ENCODE measurements around the gene MPHOSPH9.

GRCh38 chr12:123108682-123109066 is 124.3 kb downstream of the MPHOSPH9 start:
- TF ChIP-seq CTCF (IDR thresholded peaks at IDR 0.05; ENCODE audit: insufficient read depth, low read length) = no peak
- no peak for TF ChIP-seq POLR2AphosphoS5 (IDR thresholded peaks at IDR 0.05; ENCODE audit: low read depth)
- no peak for TF ChIP-seq REST (IDR thresholded peaks at IDR 0.05; ENCODE audit: insufficient replicate concordance, low read depth)

Data from HL-60 (cell line).